NB4 (cell line): ENCODE data around the gene NEK3.
A peak's percentile ranks its signal among the peaks of the same experiment; 100 is the strongest.
"Not testable (repeated sequence)": the region's sequence is repeated elsewhere in the genome, so short reads cannot be mapped to it uniquely, and the experiment has no call there.

Experiments
- DNase-seq: peaks from one replicate; pipeline ENCODE4 v3.0.0; 2010; ENCODE audit warnings: low read depth
- H3K4me3 ChIP-seq: one replicate; pipeline ENCODE4 v1.5.1; 2011; ENCODE audit warnings: mild to moderate bottlenecking, low read depth, low read length, moderate library complexity
- MYC ChIP-seq: IDR thresholded peaks from 2 replicates; pipeline ENCODE4 v1.6.1; 2011; ENCODE audit warnings: low read depth, low read length
- POLR2A ChIP-seq: IDR thresholded peaks from 2 replicates; pipeline ENCODE4 v1.6.1; 2011; ENCODE audit warnings: mild to moderate bottlenecking; ENCODE audit not compliant: insufficient read length; ENCODE audit errors: extremely low read depth
- TF ChIP-seq, protein P1 (sequence below): IDR thresholded peaks from 2 replicates; pipeline ENCODE4 v1.6.1; 2011; ENCODE audit warnings: low read depth, low read length
- TF ChIP-seq, protein P2 (sequence below): IDR thresholded peaks from one replicate; pipeline ENCODE4 v1.5.1; 2012; ENCODE audit warnings: low read depth, low read length

Gene NEK3

DNA sequence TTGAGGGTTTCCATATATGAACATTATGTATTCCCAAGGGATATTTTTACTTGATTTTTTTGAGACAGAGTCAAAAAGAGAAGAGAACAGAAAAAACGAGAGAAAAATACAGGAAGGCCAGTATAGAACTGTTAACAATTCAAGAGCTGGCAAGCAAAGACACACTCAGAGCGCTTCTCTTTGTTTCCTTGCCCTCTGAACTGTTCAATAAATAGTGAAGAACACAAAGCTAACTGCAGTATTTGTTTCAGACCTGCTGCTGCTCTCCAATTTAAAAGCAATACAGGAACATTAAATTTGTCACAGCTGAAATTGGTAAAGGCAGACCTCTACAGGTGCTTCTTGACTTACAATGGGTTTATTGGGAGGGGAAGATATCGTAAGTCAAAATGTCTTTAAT lies 14.0 kb upstream of the NEK3 start:
- no peak for DNase-seq
- TF ChIP-seq, protein P1, sequence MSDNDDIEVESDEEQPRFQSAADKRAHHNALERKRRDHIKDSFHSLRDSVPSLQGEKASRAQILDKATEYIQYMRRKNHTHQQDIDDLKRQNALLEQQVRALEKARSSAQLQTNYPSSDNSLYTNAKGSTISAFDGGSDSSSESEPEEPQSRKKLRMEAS = no peak
- TF ChIP-seq MYC (no peak), POLR2A (no peak)
- TF ChIP-seq, protein P2, sequence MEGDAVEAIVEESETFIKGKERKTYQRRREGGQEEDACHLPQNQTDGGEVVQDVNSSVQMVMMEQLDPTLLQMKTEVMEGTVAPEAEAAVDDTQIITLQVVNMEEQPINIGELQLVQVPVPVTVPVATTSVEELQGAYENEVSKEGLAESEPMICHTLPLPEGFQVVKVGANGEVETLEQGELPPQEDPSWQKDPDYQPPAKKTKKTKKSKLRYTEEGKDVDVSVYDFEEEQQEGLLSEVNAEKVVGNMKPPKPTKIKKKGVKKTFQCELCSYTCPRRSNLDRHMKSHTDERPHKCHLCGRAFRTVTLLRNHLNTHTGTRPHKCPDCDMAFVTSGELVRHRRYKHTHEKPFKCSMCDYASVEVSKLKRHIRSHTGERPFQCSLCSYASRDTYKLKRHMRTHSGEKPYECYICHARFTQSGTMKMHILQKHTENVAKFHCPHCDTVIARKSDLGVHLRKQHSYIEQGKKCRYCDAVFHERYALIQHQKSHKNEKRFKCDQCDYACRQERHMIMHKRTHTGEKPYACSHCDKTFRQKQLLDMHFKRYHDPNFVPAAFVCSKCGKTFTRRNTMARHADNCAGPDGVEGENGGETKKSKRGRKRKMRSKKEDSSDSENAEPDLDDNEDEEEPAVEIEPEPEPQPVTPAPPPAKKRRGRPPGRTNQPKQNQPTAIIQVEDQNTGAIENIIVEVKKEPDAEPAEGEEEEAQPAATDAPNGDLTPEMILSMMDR = no peak
- no peak overlapping the region for H3K4me3 ChIP-seq

DNA sequence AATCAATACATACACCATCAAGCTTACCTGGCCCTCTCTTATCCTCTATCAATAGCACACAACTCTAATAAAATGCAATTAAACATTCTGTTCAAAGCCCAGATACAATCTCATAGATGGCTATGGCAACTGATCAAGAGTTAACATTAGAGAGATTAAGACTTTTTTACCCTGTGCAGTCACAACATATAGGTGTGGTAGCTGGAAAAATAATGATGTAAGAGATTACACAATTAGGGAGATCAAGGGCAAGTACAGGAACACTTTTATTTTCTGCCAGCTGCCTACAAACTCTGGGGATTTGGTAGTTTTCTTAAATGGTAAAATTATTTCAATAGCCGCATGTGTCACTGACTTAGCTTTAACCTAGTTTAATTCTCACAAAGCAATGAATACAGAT lies 12.3 kb upstream of the NEK3 start:
- not testable (repeated sequence) for DNase-seq, H3K4me3 ChIP-seq

DNA sequence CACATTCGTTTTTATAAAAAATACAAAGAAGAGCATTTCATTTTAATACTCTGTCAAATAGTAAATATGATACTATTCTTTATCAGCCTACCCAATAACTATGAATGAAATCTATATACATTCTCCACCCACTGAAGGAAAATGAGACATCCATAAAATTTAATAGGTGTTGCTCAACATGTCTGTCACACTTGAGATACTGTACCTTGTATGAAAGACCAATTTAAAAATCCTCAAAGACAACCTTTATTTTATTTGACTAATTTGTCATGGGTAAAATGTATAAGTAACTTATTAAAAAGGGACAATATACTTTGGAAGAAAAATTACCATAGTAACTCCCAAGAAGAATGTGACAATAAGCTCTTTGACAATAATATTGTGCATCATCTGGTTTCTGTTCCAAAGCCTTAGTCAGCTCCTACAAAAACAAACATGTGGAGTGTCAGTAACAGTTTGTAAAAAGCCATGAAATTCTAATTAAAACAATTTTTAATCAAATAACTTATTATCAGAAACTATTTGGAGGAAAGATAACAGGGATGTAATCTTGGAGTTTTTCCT lies 11.5 kb upstream of the NEK3 start:
- not testable (repeated sequence) for DNase-seq

DNA sequence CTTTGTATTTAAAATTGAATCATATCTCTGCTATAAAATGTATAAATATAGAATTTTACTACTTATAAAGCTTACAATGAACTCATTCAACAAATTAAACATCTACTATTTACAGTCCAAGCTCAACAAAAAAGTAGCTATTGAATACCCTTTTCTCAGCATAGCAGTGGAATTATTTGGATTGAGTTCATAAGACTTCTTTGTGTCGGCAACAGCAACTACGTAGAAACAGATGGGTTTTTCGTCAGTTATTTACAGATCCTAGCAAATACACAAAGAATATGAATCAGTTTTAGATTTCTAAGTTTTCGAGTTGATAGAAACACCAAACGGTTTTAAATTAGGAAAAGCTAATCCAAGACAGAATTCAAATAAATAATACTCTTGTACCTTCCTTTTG lies 10.4 kb upstream of the NEK3 start:
- TF ChIP-seq, protein P1 = no peak
- TF ChIP-seq MYC = no peak
- no peak for DNase-seq
- H3K4me3 ChIP-seq = no peak overlapping the region

More for the DNA sequence above, 11.5 kb upstream of the NEK3 start:
- H3K4me3 ChIP-seq = not testable (repeated sequence)

DNA sequence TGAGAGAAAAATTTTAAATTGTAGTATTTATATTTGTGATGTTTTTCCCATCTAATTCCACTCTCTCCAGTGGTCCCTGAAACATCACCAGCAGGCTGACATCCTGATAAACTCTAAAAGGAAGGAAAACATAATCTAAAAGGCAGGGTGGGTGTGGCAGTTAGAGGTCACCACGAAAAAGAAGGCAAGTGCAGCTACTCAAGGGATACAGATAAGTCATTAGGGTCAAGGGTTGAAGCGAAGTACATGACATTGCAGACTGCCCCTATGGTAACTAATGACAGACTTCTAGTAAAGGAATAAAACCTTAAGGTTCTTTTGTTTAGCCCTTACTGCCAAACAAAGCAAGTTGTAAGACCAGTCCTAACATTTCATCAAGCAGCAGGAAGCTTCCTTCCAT lies 6.0 kb upstream of the NEK3 start:
- no peak overlapping the region for H3K4me3 ChIP-seq
- no peak for DNase-seq
- TF ChIP-seq, protein P2 = no peak
- TF ChIP-seq POLR2A = no peak
- TF ChIP-seq, protein P1 = no peak
- no peak for TF ChIP-seq MYC

DNA sequence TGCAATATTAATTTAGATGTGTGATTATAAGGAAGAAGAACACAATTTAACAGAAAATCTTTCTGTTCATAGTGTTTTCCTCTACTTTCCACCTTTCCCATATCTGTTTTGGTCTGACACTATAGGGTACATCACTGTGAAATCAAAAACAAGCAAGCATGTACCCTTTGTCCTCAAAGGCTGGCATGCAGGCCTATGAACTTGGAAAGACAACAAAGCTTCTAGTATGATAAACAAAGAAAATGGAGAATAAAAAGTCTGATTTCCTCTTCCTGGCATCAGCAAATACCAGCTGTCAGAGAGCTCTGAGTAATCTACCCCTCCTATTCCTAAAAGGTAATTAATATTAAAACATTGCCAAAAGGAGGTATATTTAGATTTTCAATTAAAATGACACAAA lies 5.6 kb upstream of the NEK3 start:
- DNase-seq = no peak
- TF ChIP-seq MYC = no peak
- TF ChIP-seq POLR2A = no peak
- TF ChIP-seq, protein P1 = no peak
- TF ChIP-seq, protein P2 = no peak
- H3K4me3 ChIP-seq = no peak overlapping the region

DNA sequence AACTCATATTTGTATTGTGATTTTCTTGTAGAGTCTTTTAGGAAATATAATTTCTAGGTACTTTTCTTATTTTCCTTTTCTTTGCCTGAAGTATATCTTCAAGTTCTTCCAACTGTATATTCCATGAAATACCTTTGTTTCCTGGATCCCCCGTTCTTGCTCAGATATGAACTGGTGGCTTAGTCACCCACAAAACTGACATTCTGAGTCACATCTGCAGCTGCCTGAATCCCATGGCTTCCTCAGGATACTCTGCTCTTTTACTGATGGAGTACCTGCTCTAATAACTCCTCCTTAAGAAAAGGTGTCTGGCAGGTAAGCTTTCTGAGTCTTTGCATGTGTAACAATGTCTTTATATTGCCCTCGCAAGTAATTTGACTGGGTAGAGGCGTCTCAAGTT lies 4.5 kb upstream of the NEK3 start:
- not testable (repeated sequence) for DNase-seq, H3K4me3 ChIP-seq

DNA sequence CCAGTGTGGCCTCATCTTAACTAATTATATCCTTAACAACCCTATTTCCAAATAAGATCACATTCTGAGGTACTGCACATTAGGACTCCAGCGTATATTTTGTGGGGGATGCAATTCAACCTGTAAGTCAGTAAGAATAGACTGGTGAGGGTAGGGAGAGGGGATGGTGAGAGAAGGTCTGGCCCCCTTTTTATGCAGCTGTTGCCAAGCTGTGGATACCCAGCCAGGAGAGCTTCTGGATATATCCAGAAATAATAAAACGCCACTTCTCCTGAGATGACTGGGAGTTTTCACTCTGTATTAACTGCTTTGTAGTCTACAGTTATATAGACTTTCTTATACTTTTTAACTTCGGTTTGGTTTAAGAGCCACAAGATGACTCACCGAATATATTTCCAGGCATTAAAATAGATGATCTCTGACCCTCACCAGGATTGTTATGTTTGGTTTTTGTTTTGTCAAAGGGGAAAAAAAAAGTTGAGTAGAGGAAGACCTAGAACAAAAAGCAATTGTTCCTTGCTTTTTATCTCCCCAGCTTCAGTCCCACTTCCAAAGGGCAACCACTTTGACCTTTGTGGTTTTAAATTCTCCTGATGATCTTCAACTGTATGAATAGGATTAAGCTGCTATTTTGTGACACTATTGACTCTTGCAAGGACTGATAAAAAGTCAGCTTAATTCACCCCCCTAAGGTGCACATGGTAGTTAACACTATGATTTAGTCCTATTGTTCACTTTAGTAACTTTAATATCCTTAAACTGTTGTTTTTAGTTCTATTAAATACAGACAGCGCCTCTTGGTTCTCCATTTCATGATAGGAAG lies 3.1 kb upstream of the NEK3 start:
- no peak overlapping the region for H3K4me3 ChIP-seq
- DNase-seq = peak; percentile 64
- TF ChIP-seq, protein P1 = no peak
- TF ChIP-seq MYC = no peak
- no peak for TF ChIP-seq POLR2A
- TF ChIP-seq, protein P2 = no peak
